Right lobe of liver (tissue), 6 donors: ENCODE measurements around the gene TBCA. TPM values are rescaled to one million over a fixed set of nuclear protein-coding genes. Genes with fewer than 3 reads are reported as not detected.

Experiments used
- ATAC-seq, 4 donors: fragments of 200-7000 bp; cut with Tn5 transposase; one replicate each; pipeline ENCODE4 v1.9.1; 2020; ENCODE audit warnings: mild to moderate bottlenecking in 4 of 4, moderate library complexity in 4 of 4
- DNase-seq, 3 donors: peaks; one replicate each; pipeline ENCODE4 v3.0.0-alpha.2; 2020
- H3K27ac ChIP-seq, 3 donors: fragments of 200-600 bp; one replicate each; pipeline ENCODE4 v1.8.0; 2022
- H3K27me3 ChIP-seq, 2 donors: fragments of 200-600 bp; one replicate each; pipeline ENCODE4 v1.8.0; 2022
- H3K36me3 ChIP-seq, 4 donors: fragments of 200-600 bp; sonication (generic) in 1 of 4; one replicate each; pipeline versions ENCODE4 v1.5.1 to v1.8.0; 2017 to 2022; ENCODE audit warnings: control low read depth in 1 of 4
- H3K4me1 ChIP-seq, 4 donors: fragments of 200-600 bp; sonication (generic) in 1 of 4; one replicate each; pipeline versions ENCODE4 v1.5.1 to v1.8.0; 2017 to 2022; ENCODE audit warnings: control low read depth in 1 of 4
- H3K4me3 ChIP-seq, 3 donors: fragments of 200-600 bp; one replicate each; pipeline ENCODE4 v1.8.0; 2022
- H3K9me3 ChIP-seq, 4 donors: fragments of 200-600 bp; sonication (generic) in 1 of 4; one replicate each; pipeline versions ENCODE4 v1.5.1 to v1.8.0; 2017 to 2022; ENCODE audit warnings: control low read depth in 1 of 4
- POLR2A ChIP-seq: fragments of 450-650 bp; IDR thresholded peaks from one replicate; pipeline ENCODE4 v1.6.1; 2017; ENCODE audit warnings: antibody characterized with exemption, mild to moderate bottlenecking
- WGBS: methylation state at CpG from one replicate; pipeline ENCODE4 v1.1.6; 2018; ENCODE audit warnings: low coverage, low lambda C conversion rate; ENCODE audit not compliant: insufficient coverage; ENCODE audit errors: missing lambda C conversion rate; 5-methylcytosine and 5-hydroxymethylcytosine counted together
- intact Hi-C, 2 donors: fragments of 100-400 bp; cut with DNase I; formaldehyde crosslinking; loops; one replicate each; pipeline versions ENCODE4 v1.11.2 to v1.14.1; 2022
- total RNA-seq, 6 experiments: library from RNA; depleted of rRNA in 2 of 6; stranded (reverse); fragments of >200 nt in 2 of 6; fragmentation: NEBNext Ultra II Directional in 3 of 6; extraction: Animal tissue kit (Norgen Biotek cat#: 25700) in 3 of 6; gene quantifications; one replicate each; pipeline versions ENCODE4 v1.1.0 to v1.2.4, GENCODE V29; 2016 to 2023
- TF ChIP-seq, protein P1 (sequence below), 4 donors: fragments of 200-600 bp in 3 of 4; fragments of 450-650 bp in 1 of 4; IDR thresholded peaks; one replicate each; pipeline versions ENCODE4 v1.5.1 to v1.8.0; 2016 to 2022; ENCODE audit warnings: antibody characterized with exemption in 4 of 4, mild to moderate bottlenecking in 2 of 4
- donor health status: DM: no; HTN: yes; CAD: no.
- donor health status: DM: no; HTN: no; CAD: no.
- donor health status: DM: no; HTN: no; CAD: no.
- donor health status: DM: no; HTN: yes; CAD: no.
- donor health status: DM: no; HTN: yes; CAD: no.

TBCA gene
- total RNA-seq, 6 experiments from 2014 or later: 92.1 to 165 (median 127) TPM

DNA sequence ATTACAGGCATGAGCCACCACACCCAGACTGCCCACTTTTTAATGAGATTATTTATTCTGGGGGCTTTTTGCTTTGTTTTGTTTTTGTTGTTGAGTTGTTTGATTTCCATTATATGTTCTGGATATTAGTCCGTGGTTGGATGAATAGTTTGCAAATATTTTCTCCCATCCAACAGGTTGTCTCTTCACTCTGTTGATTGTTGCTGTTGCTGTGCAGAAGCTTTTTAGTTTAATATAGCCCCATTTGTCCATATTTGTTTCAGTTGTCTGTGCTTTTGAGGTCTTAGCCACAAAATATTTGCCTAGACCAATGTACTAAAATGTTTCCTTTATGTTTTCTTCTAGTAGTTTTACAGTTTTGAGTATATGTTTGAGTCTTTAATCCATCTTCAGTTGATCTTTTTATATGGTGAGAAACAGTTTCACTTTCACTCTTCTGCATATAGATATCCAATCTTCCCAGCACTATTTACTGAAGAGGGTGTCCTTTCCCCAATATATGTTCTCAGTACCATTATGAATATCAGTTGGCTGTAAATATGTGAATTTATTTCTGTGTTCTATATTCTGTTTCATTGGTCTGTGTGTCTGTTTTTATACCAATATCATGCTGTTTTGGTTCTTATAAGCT is 30.2 kb upstream of the TBCA start:
- intact Hi-C loops: no loop called here
- Histone ChIP-seq H3K4me1 (no peaks in the 10 kb centered on the region), H3K27ac (no peak overlapping the region), H3K4me3 (peak overlapping the region in 1 of 3 donors; percentile 2), H3K27me3 (no peaks in the 10 kb centered on the region), H3K9me3 (peaks cover 0 to 2% (median 0%) of the 10 kb centered on the region in 4 donors), H3K36me3 (no peaks in the 10 kb centered on the region)
- no peak for TF ChIP-seq POLR2A
- WGBS: 14% methylated on average over 1 of the region's 1 CpG
- no peak for DNase-seq
- ATAC-seq: peak; percentile 58 to 79 (median 65)

DNA sequence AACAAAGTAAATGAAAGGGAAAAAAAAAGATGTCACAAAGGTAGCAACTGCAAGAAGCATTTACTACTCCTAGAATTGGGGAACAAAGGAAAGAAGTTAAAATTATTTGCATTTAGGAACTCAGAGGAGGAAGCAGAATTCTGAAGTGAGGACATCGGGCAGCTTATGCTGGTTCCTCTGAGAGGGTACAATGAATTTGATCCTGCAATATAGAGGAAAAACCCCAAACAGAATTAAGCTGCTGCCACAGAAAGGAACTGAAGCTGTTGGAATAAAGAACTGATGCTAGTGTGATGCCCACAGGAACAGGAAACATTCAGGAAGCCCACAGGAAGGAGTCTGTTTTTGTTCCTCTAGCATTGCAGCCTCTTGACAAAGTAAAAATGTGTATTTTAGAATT is 22.3 kb upstream of the TBCA start:
- Histone ChIP-seq H3K4me1 (no peaks in the 10 kb centered on the region), H3K9me3 (no peaks in the 10 kb centered on the region), H3K4me3 (no peak overlapping the region), H3K27me3 (no peaks in the 10 kb centered on the region), H3K36me3 (no peaks in the 10 kb centered on the region), H3K27ac (no peak overlapping the region)
- 64% methylated on average over 1 of the region's 1 CpG for WGBS
- ATAC-seq (no peak), DNase-seq (no peak)
- TF ChIP-seq, protein P1, sequence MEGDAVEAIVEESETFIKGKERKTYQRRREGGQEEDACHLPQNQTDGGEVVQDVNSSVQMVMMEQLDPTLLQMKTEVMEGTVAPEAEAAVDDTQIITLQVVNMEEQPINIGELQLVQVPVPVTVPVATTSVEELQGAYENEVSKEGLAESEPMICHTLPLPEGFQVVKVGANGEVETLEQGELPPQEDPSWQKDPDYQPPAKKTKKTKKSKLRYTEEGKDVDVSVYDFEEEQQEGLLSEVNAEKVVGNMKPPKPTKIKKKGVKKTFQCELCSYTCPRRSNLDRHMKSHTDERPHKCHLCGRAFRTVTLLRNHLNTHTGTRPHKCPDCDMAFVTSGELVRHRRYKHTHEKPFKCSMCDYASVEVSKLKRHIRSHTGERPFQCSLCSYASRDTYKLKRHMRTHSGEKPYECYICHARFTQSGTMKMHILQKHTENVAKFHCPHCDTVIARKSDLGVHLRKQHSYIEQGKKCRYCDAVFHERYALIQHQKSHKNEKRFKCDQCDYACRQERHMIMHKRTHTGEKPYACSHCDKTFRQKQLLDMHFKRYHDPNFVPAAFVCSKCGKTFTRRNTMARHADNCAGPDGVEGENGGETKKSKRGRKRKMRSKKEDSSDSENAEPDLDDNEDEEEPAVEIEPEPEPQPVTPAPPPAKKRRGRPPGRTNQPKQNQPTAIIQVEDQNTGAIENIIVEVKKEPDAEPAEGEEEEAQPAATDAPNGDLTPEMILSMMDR (IDR thresholded peaks at IDR 0.05): no peak
- no peak for TF ChIP-seq POLR2A
- intact Hi-C loops: no loop called here

DNA sequence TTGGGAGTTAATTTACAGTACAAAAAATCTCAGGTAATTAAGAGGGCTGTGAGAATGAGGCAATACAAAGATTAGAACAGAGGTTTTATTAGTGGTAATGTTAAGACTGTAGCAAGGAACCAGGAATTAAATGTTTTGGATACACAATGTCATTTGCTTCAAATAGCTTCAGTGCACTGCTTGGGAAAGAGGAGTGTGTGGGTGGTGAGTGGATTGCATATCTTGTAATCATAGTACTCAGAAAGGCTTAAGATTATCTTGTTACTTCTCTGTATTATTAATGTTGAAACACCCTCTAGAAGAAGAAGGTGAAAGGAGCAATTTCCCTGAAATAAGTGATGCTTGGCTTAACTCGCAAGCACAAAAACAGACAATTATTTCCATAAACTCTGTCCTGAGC is 21.0 kb upstream of the TBCA start:
- ATAC-seq (no peak), DNase-seq (no peak)
- no peak overlapping the region for H3K4me3 ChIP-seq
- no peak overlapping the region for H3K27ac ChIP-seq
- H3K4me1 ChIP-seq: no peaks in the 10 kb centered on the region
- no peaks in the 10 kb centered on the region for H3K9me3 ChIP-seq
- intact Hi-C loops: no loop called here
- no peaks in the 10 kb centered on the region for H3K27me3 ChIP-seq
- no peaks in the 10 kb centered on the region for H3K36me3 ChIP-seq
- WGBS: 92% methylated on average over 1 of the region's 1 CpG
- TF ChIP-seq, protein P1 (IDR thresholded peaks at IDR 0.05): no peak
- no peak for TF ChIP-seq POLR2A

DNA sequence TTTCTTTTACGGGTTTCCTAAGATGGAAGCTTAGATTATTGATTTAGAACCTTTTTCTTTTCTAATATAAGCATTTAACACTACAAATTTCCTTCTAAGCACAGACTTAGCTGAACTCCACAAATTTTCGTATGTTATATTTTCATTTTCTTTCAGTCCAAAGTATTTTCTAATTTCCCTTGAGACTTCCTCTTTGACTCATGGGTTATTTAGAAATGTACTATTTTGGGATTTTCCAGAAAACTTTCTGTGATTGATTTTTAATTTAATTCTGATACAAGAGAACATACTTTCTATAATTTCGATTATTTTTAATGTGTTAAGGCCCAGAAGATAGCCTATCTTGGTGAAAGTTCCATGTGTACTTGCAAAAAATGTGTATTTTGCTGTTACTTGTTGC is 19.7 kb upstream of the TBCA start:
- Histone ChIP-seq H3K36me3 (no peaks in the 10 kb centered on the region), H3K27me3 (no peaks in the 10 kb centered on the region), H3K4me3 (no peak overlapping the region), H3K4me1 (peaks cover 0 to 5% (median 0%) of the 10 kb centered on the region in 4 donors), H3K9me3 (no peaks in the 10 kb centered on the region), H3K27ac (no peak overlapping the region)
- DNase-seq (no peak), ATAC-seq (no peak)
- intact Hi-C loops: no loop called here
- TF ChIP-seq, protein P1 (IDR thresholded peaks at IDR 0.05): no peak
- TF ChIP-seq POLR2A: no peak
- 59% methylated on average over 3 of the region's 3 CpGs for WGBS

DNA sequence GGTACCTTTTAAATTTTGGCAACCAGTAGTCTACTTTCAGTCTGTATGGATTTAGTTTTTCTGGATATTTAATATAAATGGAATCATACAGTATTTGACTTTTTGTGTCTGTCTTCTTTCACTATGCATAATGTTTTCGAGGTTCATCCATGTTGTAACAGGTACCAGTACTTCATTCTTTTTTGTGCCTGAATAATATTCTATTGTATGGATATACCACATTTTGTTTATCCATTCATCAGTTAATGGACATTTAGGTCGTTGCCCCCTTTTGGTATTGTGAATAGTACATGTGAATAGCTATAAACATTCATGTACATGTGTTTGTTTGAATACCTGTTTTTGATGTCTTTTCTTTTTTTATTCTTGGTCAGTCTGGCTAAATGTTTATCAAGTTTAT is 19.1 kb upstream of the TBCA start:
- H3K36me3 ChIP-seq: no peaks in the 10 kb centered on the region
- H3K9me3 ChIP-seq: no peaks in the 10 kb centered on the region
- H3K27me3 ChIP-seq: no peaks in the 10 kb centered on the region
- DNase-seq (no peak), ATAC-seq (no peak)
- no peak overlapping the region for H3K4me3 ChIP-seq
- 73% methylated on average over 2 of the region's 2 CpGs for WGBS
- intact Hi-C loops: no loop called here
- TF ChIP-seq, protein P1 (IDR thresholded peaks at IDR 0.05): no peak
- no peak overlapping the region for H3K27ac ChIP-seq
- H3K4me1 ChIP-seq: peaks cover 0 to 5% (median 0%) of the 10 kb centered on the region in 4 donors
